NCI-H82 treated with DMSO at 0.1 percent for 48 hours (cell line): ENCODE results near the gene TAS2R14.

ENCODE experiments used
- DNase-seq: peaks from one replicate; lab custom pipeline; 2025; ENCODE audit not compliant: unreplicated experiment; lab: John Stamatoyannopoulos, UW

Gene TAS2R14

GRCh38 chr12:10909462-10909861 lies 29.6 kb downstream of the TAS2R14 start, which contains the start of gene TAS2R13:
TAS2R13 (minus strand) TSS chr12:10909562; CDS start chr12:10909298, 264 bp downstream.
- DNase-seq: no peak

DNA sequence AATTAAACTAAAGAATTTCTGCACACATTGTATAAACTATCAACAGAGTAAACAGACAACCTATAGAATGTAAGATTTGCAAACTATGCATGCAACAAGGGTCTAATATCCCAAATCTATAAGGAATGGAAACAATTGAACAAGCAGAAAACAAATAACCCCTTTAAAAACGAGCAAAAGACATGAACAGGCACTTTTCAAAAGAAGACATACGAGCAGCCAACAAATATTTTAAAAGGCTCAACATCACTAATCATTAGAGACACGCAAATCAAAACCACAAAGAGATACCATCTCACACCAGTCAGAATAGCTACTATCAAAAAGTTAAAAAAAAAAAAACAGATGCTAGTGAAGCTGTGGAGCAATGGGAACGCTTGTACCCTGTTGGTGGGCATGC lies 34.4 kb downstream of the TAS2R14 start:
- DNase-seq: no peak

- DNase-seq: no peak
Measured at GRCh38 chr12:10901427-10901826, 37.6 kb downstream of the TAS2R14 start.

- no peak for DNase-seq
Measured at GRCh38 chr12:10900972-10901371, 38.1 kb downstream of the TAS2R14 start.

- no peak for DNase-seq
Measured at GRCh38 chr12:10900530-10900929, 38.5 kb downstream of the TAS2R14 start.

DNA sequence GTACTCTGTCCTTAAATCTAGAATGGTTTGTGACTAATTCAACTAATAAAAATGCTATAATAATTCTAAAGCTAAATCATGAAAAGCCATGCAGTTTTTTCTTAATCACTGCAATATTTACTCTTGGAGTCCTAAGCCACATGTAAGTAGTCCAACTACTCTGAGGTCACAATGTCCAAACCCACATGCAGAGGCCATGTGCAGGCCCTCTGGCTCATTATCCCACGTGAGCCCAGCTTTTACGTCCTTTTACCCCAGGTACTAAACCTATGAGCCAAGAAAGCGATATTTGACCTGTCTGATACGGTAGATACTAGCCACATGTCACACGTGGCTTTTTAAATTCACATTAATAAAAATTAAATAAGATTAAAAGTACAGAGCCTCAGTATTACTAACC lies 42.2 kb downstream of the TAS2R14 start:
- DNase-seq: no peak

- no peak for DNase-seq
Measured at GRCh38 chr12:10891937-10892336, 47.1 kb downstream of the TAS2R14 start.

DNA sequence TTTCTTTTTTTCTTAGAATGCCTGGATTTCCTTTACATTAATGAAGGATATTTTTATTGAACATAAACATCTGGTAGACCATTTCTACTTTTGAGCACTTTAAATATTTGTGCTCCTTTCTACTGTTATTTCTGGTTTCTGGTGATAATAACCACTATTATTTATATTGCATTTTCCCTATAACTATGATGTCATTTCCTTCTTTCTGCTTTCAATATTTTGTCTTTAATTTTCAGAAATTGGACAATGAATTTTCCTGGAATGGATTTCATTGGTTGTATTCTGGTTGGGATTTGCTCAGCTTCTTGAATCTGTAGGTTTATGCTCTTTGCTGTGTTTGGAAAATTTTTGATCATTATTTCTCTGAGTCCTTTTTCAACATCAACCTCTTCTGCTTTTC lies 49.8 kb downstream of the TAS2R14 start:
- DNase-seq: no peak
